Right renal cortex interstitium (tissue), 3 donors: ENCODE data around the gene ATP10A. TPM values are rescaled to one million over a fixed set of nuclear protein-coding genes. Genes with fewer than 3 reads are reported as not detected.
"Not testable (repeated sequence)": the region's sequence is repeated elsewhere in the genome, so short reads cannot be mapped to it uniquely, and the experiment has no call there.

ENCODE experiments used
- DNase-seq, 3 donors: peaks; one replicate each; pipeline ENCODE4 v3.0.0-alpha.2; 2013; ENCODE audit warnings: low read depth in 3 of 3, low spot score in 2 of 3
- polyA plus RNA-seq, 3 donors: library from polyadenylated mRNA; unstranded; fragments of 120-200 nt; gene quantifications; one replicate each; pipeline ENCODE4 v1.2.1, GENCODE V29; 2013; ENCODE audit not compliant: insufficient read length in 3 of 3

ATP10A gene
- polyA plus RNA-seq, 3 donors = 2.3 to 4.5 (median 2.9) TPM

DNA sequence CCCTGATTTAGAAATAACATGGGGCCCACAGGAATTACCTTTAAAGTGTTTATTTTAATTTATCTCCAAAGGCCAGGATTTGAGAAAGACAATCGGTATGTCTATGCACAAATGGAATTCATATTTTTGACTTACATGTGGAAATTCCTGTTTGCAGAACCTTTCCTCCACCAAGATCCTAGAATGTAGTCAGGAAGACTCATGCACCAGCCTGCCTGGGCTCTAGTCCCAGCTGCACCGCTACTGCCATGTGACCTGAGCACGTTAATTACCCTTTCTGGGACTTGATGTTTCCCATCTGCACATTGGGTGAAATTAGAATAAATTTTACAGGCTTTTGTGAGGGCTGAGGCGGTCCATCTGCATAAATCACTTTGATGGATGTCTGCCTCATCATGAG, 194.2 kb downstream of the ATP10A start:
- no peak for DNase-seq

DNA sequence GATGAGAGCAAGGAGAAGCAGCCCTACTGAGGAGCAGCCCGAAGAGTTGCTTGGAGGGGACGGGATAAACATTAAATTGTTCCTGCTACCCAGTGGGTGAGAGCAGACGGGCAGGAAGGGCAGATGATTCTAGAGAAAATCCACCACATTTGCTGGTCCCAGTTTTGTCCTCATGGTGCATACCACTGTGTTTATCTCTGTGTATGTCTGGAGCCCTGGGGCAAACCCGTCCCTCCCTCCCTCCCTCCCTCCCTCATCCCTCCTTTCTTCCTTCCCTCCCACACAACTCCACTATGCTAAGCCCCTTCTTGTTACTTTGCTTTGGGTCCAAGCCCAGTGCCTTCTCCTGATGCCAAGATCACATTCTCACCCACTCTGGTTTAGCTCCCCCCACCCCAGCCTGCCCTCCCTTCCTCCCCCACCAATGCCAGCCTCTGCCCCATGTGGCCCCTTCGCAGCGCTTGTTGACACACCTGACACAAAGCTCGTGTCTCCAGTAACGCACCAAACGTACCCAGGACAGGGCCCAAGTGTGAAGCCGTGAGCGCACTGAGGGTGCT, 194.8 kb downstream of the ATP10A start:
- DNase-seq = no peak

DNA sequence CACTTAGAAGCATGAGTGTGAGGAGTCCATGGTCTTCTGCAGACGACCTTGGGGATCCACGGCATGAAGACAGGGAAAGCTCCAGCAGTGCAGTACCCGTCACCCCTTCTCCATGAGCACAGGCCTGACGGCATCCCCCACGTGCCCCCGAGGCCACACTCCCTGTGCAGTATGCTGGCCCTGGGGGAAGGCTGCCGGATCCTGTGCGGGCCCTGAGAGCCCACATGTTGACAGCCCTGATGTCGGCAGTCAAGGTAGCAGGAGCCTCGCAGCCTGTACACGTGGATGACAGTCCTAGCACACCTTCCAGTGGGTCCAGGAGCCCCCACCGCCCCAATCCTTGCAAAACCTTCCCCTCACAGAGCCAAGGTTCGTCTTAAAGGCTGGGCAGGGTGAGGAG, 195.3 kb downstream of the ATP10A start:
- DNase-seq = no peak

DNA sequence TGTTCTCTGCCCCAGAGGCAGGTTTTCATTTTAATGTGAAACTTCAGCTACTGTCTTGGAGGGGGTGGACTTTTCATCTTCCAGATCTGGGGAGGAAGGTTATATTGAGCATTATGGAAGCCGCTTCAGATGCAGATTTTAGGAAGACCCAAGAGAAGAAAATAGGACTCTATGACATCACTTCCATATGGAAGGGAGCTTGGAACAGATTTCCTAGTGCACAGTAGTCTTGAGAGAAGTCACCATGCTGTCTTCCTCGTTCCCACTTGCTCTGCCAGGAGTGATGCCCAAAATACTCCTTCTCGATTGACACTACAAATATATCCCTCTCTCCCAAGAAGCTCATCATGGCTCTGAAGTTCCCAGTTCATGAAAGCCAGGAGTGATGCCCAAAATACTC, 197.2 kb downstream of the ATP10A start:
- no peak for DNase-seq

DNA sequence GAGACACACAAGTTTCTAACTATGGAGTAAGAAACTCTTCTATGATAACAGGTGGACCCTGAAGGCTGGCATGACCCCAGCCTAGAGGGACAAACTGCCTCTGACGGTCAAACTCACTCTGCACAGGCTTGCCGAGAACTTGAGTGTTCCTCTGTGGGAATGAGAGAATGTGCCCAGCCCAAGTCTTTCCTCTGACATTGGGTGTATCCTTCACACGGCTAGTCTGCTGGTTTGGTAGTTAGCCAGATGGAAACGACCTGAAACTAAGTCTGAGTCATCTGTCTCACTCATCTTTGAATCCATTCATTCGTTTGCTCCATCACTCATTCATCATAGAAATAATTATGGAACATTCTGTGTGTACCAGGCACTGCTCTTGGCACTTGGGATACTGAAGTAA, 198.4 kb downstream of the ATP10A start:
- DNase-seq = no peak

DNA sequence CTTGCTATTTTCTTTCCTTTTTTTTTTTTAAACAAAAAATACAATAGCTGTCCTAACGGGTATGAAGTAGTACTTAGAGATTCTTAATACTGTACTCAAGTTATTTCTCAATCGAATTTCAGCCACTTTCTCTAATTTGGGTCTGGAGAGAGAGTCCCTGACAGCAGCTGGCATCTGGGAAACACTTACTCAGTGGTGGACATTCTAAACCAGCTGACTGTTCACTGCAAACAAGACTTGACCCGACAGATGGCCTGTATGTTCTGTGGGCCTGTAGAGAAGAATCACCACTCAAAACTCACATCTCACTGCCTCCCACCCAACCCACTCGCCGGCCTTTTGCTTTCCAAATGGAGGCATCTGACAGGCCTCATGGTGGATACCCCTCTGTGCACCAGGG, 199.6 kb downstream of the ATP10A start:
- DNase-seq = no peak

DNA sequence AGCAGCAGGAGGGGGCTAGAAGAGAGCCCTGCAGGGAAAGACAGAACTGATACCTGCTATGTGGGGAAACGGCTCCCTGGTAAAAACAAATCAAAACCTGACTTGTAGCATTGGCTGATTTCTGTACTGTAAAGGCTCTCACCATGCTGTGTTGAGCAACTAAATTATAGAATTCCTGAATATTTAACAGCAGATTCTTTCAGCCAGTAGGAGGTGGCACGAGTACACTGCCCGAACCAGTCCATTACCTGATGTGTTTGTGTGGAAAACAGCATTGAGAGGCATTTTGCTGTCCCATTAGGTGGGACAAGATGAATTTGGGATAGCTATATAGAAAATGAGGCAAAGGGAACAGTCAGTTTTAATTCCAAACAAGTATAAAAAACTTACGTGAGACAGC, 201.2 kb downstream of the ATP10A start:
- DNase-seq = no peak

DNA sequence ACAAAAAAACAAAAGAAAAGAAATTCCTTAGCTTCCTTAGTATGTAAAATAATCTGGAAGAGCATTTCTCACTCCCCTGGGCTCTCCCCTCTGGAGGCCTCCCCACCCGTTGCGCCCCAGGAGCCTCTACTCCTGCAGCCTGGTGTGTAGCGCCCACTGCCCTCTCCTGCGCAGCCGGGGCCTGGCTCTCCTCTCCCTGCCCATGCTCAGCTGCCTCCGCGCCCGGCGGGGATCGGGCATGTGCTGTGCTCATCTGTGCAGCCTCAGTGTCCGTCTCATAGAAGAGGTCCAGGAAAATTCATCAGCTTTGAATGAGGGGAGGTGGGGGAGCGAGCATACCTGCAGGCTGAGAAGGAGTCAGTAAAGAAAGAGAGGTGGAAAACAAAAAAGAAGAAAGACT, 203.9 kb downstream of the ATP10A start:
- DNase-seq = no peak

DNA sequence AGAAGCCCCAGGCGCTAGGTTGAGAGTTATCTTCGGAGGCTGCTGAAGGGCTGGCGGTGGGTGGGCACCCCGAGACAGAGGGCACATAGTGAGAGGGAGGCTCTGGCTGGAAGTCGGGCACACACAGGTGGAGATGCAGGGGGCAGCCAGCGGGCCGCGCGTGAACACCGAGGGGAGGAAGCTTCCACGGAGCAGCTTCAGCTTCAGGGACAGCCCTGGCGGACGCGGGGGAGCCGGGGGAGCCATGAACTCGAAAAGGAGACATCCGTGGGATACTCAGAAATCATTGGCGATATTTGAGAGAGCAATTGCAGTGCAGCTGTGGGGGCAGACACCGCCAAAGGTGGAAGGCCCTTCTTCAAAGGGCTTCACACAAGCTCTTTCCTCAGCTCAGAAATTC, 204.6 kb downstream of the ATP10A start:
- DNase-seq = no peak

DNA sequence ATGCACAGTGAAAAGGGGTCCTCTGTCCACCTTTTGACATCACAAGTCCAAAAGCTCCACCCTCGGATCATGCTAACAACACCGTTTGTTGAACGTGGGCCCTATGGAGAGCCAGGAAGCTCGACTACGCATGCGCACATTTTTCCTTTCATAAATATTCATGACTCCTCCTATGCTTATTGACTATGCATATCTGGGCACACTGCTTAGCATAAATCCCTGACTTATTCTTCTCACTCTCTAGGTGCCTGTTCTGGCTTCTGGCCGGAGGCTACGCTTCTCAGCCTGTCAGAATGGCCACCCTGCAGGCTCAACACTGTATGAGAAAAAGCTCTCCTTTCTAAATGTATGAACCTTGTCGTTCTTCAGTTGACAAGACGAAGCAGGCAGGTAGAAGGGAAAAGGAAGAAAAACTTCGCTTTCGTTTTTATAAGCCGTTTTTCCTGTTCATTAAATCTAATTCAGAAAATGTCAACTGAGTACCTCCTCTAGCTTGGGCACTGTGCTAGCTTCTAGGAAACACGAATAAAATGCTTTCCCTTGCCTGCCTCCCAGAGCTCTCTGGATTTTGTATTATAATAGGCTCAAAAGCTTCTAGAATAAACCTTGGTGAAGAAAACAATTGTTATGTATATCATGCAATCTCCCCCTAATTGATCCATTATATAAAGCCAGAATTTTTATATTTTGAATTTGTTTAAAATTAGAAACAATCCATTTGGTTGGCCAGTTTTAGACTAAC, 207.7 kb downstream of the ATP10A start:
- no peak for DNase-seq

DNA sequence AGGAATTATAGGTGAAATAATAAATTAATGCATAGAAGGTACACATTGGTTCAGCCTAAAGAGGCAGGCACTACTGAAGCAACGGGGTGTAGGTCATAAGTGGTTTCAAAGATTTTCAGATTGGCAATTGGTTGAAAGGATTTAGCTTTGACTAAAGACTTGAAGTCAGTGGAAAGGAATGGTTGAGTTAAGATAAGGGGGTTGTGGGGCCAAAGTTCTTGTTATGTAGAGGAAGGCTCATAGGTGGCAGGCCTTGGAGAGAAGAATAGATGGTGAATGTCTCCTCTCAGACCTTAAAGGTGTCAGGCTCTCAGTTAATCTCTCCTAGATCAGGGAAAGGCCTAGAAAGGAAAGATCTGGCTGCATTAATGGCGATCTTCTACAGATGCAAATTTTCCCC, 209.8 kb downstream of the ATP10A start:
- no peak for DNase-seq

DNA sequence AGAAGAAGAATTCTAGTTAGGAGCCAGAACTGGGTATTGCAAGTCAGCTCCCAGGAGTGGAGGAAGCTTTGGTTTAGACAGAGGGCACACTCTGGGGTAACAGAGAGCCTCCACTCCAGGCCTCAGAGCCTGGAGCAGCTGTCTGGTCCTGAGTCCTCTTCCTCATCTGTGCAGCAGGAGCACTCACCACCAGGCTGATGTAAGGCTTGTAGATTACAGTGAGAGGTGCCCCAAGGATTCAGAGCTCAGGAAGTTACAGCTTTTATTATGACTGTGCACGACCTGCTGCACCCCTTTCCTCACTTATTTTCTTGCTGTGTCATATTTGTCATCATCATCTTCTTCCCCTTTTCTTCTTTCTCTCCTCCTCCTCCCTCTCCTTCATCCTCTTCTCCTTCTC, 210.4 kb downstream of the ATP10A start:
- no peak for DNase-seq

DNA sequence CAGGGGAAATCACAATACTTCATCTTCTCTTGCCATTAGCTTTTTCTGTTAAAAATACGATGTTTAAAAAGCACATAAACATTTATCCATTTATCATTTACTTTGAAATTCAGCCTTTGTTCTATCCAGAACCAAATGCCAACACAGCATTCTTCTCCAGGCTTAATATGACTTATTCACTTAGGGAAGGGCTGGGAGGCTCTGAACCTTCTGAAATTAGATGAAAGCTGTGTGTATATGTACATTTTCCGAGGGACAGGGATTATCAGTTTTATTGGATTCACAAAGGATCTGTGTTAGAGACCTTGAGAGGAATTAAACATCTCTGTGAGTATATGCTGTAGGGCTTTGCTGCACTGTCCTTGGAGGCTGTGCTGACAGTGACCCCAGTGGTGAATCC, 213.7 kb downstream of the ATP10A start:
- no peak for DNase-seq

DNA sequence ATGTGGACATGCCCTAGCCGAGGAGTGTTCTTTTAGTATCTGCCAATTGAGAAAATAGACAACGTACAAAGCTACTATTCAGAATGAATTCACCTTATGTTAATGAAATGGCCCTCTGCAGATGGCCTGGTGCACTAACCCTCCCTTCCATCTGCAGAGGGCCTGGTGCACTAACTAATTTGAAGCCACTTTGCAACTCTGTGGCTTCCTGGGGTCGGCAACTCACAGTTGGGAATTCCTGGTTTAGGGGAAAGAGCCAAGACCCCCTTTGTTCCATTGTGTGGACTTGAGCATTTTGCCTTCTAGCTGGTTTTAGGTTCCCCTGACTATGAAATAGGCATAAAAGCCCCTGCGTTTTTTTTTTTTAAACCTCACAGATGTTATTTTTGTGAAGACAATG, 220.0 kb downstream of the ATP10A start:
- no peak for DNase-seq

DNA sequence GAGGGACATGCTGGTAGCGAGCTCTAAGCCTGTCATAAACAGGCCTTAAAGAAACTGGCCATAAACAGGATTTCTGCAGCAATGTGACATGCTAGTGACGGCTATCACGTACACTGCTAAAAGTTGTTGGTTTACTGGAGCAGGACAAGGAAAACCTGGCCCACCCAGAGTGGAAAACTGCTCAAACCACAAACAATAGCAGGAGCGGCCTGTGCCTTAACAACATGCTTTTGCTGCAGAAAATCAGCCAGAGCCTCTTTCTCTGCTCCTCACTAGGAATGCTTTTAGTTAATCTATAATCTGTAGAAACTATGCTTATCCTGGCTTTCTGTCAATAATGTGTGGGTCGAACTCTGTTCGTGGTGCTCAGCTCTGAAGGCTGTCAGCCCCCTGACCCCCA, 221.4 kb downstream of the ATP10A start:
- DNase-seq = no peak

DNA sequence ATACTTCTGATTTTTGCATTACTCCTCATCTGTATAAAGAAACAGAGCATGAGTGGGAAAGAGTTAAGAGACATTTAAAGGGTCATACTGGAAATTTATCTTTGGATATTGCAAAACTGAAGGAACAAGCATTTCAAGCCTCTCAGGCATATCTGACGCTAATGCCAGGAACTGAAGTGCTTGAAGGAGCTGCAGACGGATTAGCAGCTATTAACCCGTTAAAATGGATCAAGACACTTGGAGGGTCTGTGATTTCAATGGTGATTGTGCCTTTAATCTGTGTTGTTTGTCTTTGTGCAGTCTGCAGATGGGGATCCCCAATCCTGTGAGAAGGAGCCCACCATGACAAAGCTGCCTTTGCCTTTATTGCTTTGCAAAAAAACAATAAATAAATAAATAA, 221.8 kb downstream of the ATP10A start:
- no peak for DNase-seq

DNA sequence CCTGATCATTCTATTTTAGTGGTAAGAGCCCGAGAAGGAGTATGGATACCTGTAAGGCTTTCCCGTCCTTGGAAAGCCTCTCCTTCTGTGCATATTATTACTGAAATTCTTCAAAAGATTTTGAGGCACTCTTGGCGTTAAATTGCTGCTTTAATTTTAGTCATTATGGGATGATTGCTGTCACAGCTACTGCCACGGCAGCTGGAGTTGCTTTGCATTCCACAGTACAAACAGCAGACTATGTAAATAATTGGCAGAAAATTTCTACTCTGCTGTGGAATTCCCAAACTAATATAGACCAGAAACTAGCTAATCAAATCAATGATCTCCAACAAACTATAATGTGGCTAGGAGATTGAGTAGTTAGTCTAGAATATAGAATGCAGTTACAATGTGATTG, 222.2 kb downstream of the ATP10A start:
- DNase-seq = not testable (repeated sequence)

DNA sequence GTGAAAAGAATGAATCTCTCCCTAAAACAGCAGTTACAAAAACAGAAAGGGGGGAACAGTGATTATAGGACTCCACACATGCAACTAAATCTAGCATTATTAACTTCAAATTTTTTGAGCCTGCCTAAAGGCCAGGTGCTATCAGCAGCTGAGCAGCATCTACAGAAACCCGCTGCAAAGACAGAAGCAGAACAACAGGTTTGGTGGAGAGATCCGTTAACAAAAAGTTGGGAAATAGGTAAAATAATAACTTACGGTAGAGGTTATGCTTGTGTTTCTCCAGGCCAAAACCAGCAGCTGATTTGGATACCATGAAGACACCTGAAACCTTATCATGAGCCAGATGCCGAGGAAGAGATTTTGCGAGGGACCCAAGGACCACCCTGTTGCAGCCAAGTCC, 222.7 kb downstream of the ATP10A start:
- no peak for DNase-seq

DNA sequence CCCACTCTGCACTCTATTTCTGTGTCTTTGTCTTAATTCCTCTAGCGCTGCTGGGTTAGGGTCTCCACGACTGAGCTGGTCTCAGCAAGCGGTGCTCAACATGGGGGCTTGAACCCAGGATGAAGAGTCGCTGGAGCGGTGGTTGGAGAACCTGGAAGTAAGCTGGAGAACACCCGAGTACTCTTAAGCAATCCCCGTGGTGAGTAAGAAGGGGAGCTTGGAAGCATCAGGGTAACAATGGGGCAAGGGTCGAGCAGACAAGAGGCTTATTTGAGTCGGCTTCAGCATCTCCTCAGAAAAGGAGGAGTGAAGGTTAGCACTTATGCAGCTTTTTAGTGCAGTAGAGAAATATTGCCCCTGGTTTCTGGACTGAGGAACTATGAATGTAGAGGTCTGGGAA, 226.6 kb downstream of the ATP10A start:
- not testable (repeated sequence) for DNase-seq

DNA sequence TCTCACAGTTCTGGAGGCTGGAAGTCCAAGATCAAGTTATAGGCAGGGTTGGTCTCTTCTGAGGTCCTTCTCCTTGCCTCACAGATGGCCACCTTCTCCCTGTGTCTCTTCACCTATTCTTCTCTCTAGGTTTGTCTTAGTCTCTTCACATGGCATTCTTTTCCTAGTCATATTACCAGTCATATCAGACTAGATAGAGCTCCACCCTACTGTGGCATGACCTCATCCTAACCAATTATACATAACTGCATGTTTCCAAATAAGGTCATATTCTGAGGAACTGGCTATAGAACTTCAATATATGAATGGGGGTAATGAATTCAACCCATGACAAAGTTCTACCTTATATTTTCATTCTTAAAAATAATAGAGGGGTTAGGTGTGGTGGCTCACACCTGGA, 227.9 kb downstream of the ATP10A start:
- no peak for DNase-seq

DNA sequence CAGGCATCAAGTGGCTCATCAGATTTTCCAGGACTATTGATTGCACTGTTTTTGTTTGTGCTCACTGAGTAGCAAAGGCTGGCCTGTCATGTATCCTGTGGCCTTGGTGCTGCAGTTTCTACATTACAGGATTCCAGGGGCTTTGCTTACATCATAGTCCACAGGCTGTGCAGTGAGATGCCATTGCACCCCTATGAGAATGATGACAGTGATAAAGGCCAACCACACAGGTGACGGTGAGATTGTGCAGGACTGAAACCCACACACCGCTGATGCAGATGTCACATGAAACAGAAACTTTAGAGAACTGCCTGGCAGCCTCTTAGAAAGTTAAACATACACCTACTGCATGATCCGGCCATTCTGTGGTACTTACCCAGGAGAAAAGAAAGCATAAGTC, 229.3 kb downstream of the ATP10A start:
- no peak for DNase-seq

DNA sequence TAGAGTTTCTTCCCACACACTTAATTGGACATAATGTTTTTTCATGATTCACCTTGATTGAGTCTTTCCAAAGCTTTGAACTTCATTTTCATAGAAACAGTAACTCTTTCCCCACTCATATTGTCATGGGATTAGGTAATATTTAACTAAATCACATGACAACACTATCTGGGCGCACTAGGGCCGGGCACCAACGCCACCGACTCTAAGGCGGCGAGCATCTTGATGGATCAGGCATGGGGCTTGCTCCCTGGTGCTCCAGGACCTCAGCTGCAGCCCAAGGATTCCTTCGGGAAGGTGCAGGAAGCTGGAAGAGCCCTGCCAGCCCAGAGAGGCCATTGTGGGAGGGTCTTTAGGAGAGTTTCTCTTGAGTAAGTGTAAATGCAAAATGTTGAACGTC, 231.2 kb downstream of the ATP10A start:
- no peak for DNase-seq
